Measurements from ENCODE around the gene PRDM5.
A peak's percentile ranks its signal among the peaks of the same experiment; 100 is the strongest.

PRDM5 gene

GRCh38 chr4:120903419-120903818 is 19.1 kb downstream of the PRDM5 start:
- no peak for DNase-seq (ENCODE audit: low read depth)

- no peak for DNase-seq (ENCODE audit: low read depth)
These were observed 19.6 kb downstream of the PRDM5 start for GRCh38 chr4:120902925-120903324.

- DNase-seq (ENCODE audit: low read depth): no peak
These were observed 20.8 kb downstream of the PRDM5 start for GRCh38 chr4:120901731-120902130.

- DNase-seq (ENCODE audit: low read depth): no peak
These were observed 24.4 kb downstream of the PRDM5 start for GRCh38 chr4:120897981-120898719.

GRCh38 chr4:120895554-120895953 is 27.0 kb downstream of the PRDM5 start:
- DNase-seq (ENCODE audit: low read depth): no peak

- DNase-seq (ENCODE audit: low read depth): no peak
These were observed 29.2 kb downstream of the PRDM5 start for GRCh38 chr4:120893314-120893713.

GRCh38 chr4:120886191-120886590 is 36.3 kb downstream of the PRDM5 start:
- DNase-seq (ENCODE audit: low read depth): peak; percentile 3

- DNase-seq (ENCODE audit: low read depth): no peak
These were observed 40.7 kb downstream of the PRDM5 start for GRCh38 chr4:120881846-120882245.

GRCh38 chr4:120881351-120881750 is 41.2 kb downstream of the PRDM5 start:
- DNase-seq (ENCODE audit: low read depth): no peak

- no peak for DNase-seq (ENCODE audit: low read depth)
These were observed 45.5 kb downstream of the PRDM5 start for GRCh38 chr4:120877021-120877420.

- DNase-seq (ENCODE audit: low read depth): peak; percentile 8
These were observed 47.4 kb downstream of the PRDM5 start for GRCh38 chr4:120874792-120875774.

- no peak for DNase-seq (ENCODE audit: low read depth)
These were observed 49.0 kb downstream of the PRDM5 start for GRCh38 chr4:120873554-120873953.

- no peak for DNase-seq (ENCODE audit: low read depth)
These were observed 51.4 kb downstream of the PRDM5 start for GRCh38 chr4:120871173-120871572.

- DNase-seq (ENCODE audit: low read depth): no peak
These were observed 52.2 kb downstream of the PRDM5 start for GRCh38 chr4:120870279-120870673.

GRCh38 chr4:120869613-120870278 is 52.8 kb downstream of the PRDM5 start:
- DNase-seq (ENCODE audit: low read depth): peak; percentile 14

- DNase-seq (ENCODE audit: low read depth): no peak
These were observed 55.0 kb downstream of the PRDM5 start for GRCh38 chr4:120867506-120867905.

- no peak for DNase-seq (ENCODE audit: low read depth)
These were observed 56.5 kb downstream of the PRDM5 start for GRCh38 chr4:120865985-120866384.

GRCh38 chr4:120864969-120865368 is 57.6 kb downstream of the PRDM5 start:
- DNase-seq (ENCODE audit: low read depth): no peak

- DNase-seq (ENCODE audit: low read depth): no peak
These were observed 60.1 kb downstream of the PRDM5 start for GRCh38 chr4:120862432-120862831.

- no peak for DNase-seq (ENCODE audit: low read depth)
These were observed 60.7 kb downstream of the PRDM5 start for GRCh38 chr4:120861852-120862251.

- peak; percentile 4 for DNase-seq (ENCODE audit: low read depth)
These were observed 63.8 kb downstream of the PRDM5 start for GRCh38 chr4:120858776-120859175.

GRCh38 chr4:120857312-120857711 is 65.2 kb downstream of the PRDM5 start:
- DNase-seq (ENCODE audit: low read depth): peak; percentile 22

- DNase-seq (ENCODE audit: low read depth): no peak
These were observed 66.2 kb downstream of the PRDM5 start for GRCh38 chr4:120856294-120856693.
